Measurements from ENCODE around the gene FAM131B.

GRCh38 chr7:143323653-143324052 lies 38.9 kb downstream of the FAM131B start:
- TF ChIP-seq ATF3 (IDR thresholded peaks at IDR 0.05; ENCODE audit: insufficient read depth, low read depth, low read length) (no peak), TEAD4 (IDR thresholded peaks at IDR 0.05; ENCODE audit: low read depth, low read length) (no peak), JUN (IDR thresholded peaks at IDR 0.05; ENCODE audit: low read depth, low read length) (no peak), SP2 (IDR thresholded peaks at IDR 0.05; ENCODE audit: low read length) (no peak), CREB1 (IDR thresholded peaks at IDR 0.05) (no peak), YY1 (IDR thresholded peaks at IDR 0.05; ENCODE audit: low read depth, low read length) (no peak), POLR2AphosphoS5 (IDR thresholded peaks at IDR 0.05; ENCODE audit: low read depth, low read length) (no peak), HDAC6 (IDR thresholded peaks at IDR 0.05; ENCODE audit: low read depth, low read length) (no peak), EZH2 (IDR thresholded peaks at IDR 0.05; ENCODE audit: low read depth, low read length, severe bottlenecking) (no peak), RFX5 (IDR thresholded peaks at IDR 0.05; ENCODE audit: borderline replicate concordance, low read depth, low read length) (no peak), TAF1 (IDR thresholded peaks at IDR 0.05; ENCODE audit: low read depth, low read length) (no peak), CTCF (IDR thresholded peaks at IDR 0.05; ENCODE audit: control extremely low read depth in 1 of 3, insufficient read depth in 1 of 3, low read depth in 1 of 3, low read length in 3 of 3) (no peak)
